ENCODE results near the gene ZNF639. TPM values are rescaled to one million over a fixed set of nuclear protein-coding genes. Genes with fewer than 3 reads are reported as not detected.

Gene ZNF639
- total RNA-seq, 1 experiment from 2014 or later, result 44.1 TPM

GRCh38 chr3:179376474-179376873 is 53.6 kb downstream of the ZNF639 start:
- H3K18ac ChIP-seq (ENCODE audit: insufficient read length, low read depth, low read length), result no peak overlapping the region
- H2BK12ac ChIP-seq (ENCODE audit: insufficient read length, low read depth, low read length), result no peak overlapping the region
- H2BK5ac ChIP-seq (ENCODE audit: insufficient read length, low read length), result no peak overlapping the region
- no peaks in the 10 kb centered on the region for H3K4me1 Mint-ChIP-seq
- no peak overlapping the region for H3K9ac ChIP-seq (ENCODE audit: extremely low read depth, insufficient read length, low read length)
- peaks cover 3 to 42% (median 38%) of the 10 kb centered on the region in 3 experiments; a peak in 6 of 7 replicates for H3K36me3 Mint-ChIP-seq (ENCODE audit: insufficient read depth in 1 of 3, low read depth in 3 of 3)
- no peaks in the 10 kb centered on the region for H3K4me1 ChIP-seq (ENCODE audit: insufficient read depth, low read length)
- H3K23me2 ChIP-seq (ENCODE audit: insufficient read length, low read depth, low read length, poor library complexity, severe bottlenecking), result no peaks in the 10 kb centered on the region
- no peaks in the 10 kb centered on the region for H3K27me3 ChIP-seq (ENCODE audit: insufficient read depth, low read length)
- H3K9me3 ChIP-seq (ENCODE audit: control insufficient read depth, low read depth, low read length), result no peaks in the 10 kb centered on the region
- H2BK15ac ChIP-seq (ENCODE audit: low read depth, low read length), result no peak overlapping the region
- H3K27me3 Mint-ChIP-seq (ENCODE audit: low read depth), result no peaks in the 10 kb centered on the region
- H3T11ph ChIP-seq (ENCODE audit: low read length), result no peak overlapping the region
- no peak overlapping the region for H2BK120ac ChIP-seq (ENCODE audit: low read depth, low read length, poor library complexity, severe bottlenecking)
- H3K4me3 Mint-ChIP-seq, result no peak overlapping the region
- H3K79me1 ChIP-seq (ENCODE audit: insufficient read depth, low read depth, low read length, poor library complexity, severe bottlenecking), result no peaks in the 10 kb centered on the region
- H3K23ac ChIP-seq (ENCODE audit: insufficient read length, low read depth, low read length), result no peak overlapping the region
- H3K14ac ChIP-seq (ENCODE audit: insufficient read depth, low read length), result no peak overlapping the region
- no peak overlapping the region for H4K8ac ChIP-seq (replicated peaks; ENCODE audit: insufficient read length, low read depth, low read length)
- TF ChIP-seq CTCF (conservative IDR thresholded peaks at IDR 0.05), result no peak
- H2AFZ ChIP-seq (ENCODE audit: low read length), result no peak overlapping the region
- no peak overlapping the region for H4K91ac ChIP-seq (ENCODE audit: insufficient read length, low read depth, low read length)
- WGBS (ENCODE audit: extremely low coverage, insufficient read length, low lambda C conversion rate), result no CpG with 5 or more reads among the region's 1 CpG
- no peak overlapping the region for H3K4ac ChIP-seq (ENCODE audit: low read depth, low read length)
- H3K79me2 ChIP-seq (ENCODE audit: insufficient read depth, low read length), result no peaks in the 10 kb centered on the region
- no peak for DNase-seq
- no peak overlapping the region for H3K27ac Mint-ChIP-seq
- no peak overlapping the region for H3K56ac ChIP-seq (ENCODE audit: insufficient read length, low read depth, low read length)
- no peak overlapping the region for H2AK5ac ChIP-seq (ENCODE audit: insufficient read length, low read length)
- no peak overlapping the region for H4K5ac ChIP-seq (ENCODE audit: insufficient read length, low read depth, low read length)
- no peaks in the 10 kb centered on the region for H4K20me1 ChIP-seq (ENCODE audit: control insufficient read depth, insufficient read depth, insufficient read length)
- H2BK20ac ChIP-seq (ENCODE audit: low read depth, low read length, poor library complexity, severe bottlenecking), result no peak overlapping the region
- H3K9me3 Mint-ChIP-seq, result no peaks in the 10 kb centered on the region
- H3K4me2 ChIP-seq (ENCODE audit: insufficient read depth, insufficient read length, low read length), result no peak overlapping the region
- H3K27ac ChIP-seq (ENCODE audit: insufficient read length, low read depth, low read length), result no peak overlapping the region

Other genes with a start within 250 kb of the ZNF639 start
- 9.8 and 12.0 TPM in 2 replicates for gene PIK3CA, start 174.7 kb upstream of the ZNF639 start, total RNA-seq (2021)
- gene KCNMB3, start 71.9 kb upstream of the ZNF639 start, total RNA-seq (2021), result 1.6 and 1.9 TPM in 2 replicates
- gene MFN1, start 24.7 kb downstream of the ZNF639 start, total RNA-seq (2021), result 45.2 and 46.0 TPM in 2 replicates
- 24.2 and 25.0 TPM in 2 replicates for gene GNB4, start 128.4 kb downstream of the ZNF639 start, total RNA-seq (2021)
- gene ACTL6A, start 239.9 kb downstream of the ZNF639 start, total RNA-seq (2021), result 74.5 and 83.2 TPM in 2 replicates